Muscle of leg (tissue), 11 donors: ENCODE measurements around the gene LTBP4. TPM values are rescaled to one million over a fixed set of nuclear protein-coding genes. Genes with fewer than 3 reads are reported as not detected.

Source experiments
- DNase-seq: peaks from one replicate; pipeline ENCODE4 v3.0.0; 2013
- H3K27ac ChIP-seq: one replicate; pipeline ENCODE4 v1.5.1; 2013; ENCODE audit warnings: mild to moderate bottlenecking, low read length, control low read depth
- H3K27me3 ChIP-seq: one replicate; pipeline ENCODE4 v1.6.1; 2013; ENCODE audit warnings: low read length; ENCODE audit not compliant: control insufficient read depth, insufficient read depth
- H3K36me3 ChIP-seq: one replicate; pipeline ENCODE4 v1.6.1; 2013; ENCODE audit warnings: low read length; ENCODE audit not compliant: control insufficient read depth, insufficient read depth
- H3K4me1 ChIP-seq: one replicate; pipeline ENCODE4 v1.6.1; 2013; ENCODE audit warnings: low read length; ENCODE audit not compliant: control insufficient read depth, insufficient read depth
- H3K4me3 ChIP-seq: one replicate; pipeline ENCODE4 v1.5.1; 2013; ENCODE audit warnings: low read length, control low read depth
- H3K9me3 ChIP-seq: replicated peaks from 2 replicates; pipeline ENCODE4 v1.6.1; 2013; ENCODE audit warnings: low read depth, low read length; ENCODE audit not compliant: control insufficient read depth
- WGBS: methylation state at CpG from one replicate; pipeline ENCODE4 v1.1.5; 2013; ENCODE audit warnings: missing lambda C conversion rate; ENCODE audit not compliant: insufficient coverage; 5-methylcytosine and 5-hydroxymethylcytosine counted together
- polyA plus RNA-seq, 8 donors: library from polyadenylated mRNA; unstranded; fragments of 120-200 nt; gene quantifications; one replicate each; pipeline versions ENCODE4 v1.2.1 to v1.2.3, GENCODE V29; 2013; ENCODE audit warnings: inconsistent platforms in 1 of 8, low replicate concordance in 1 of 8; ENCODE audit not compliant: insufficient read length in 8 of 8, insufficient read depth in 1 of 8
- total RNA-seq: library from RNA; stranded (reverse); fragments of 120-200 nt; gene quantifications from one replicate; pipeline ENCODE4 v1.2.4, GENCODE V29; 2013

The LTBP4 gene
- total and polyA plus RNA-seq, 9 donors = 69.6 to 383 (median 308) TPM

- no peak for DNase-seq
- 57% methylated on average over 23 of the region's 29 CpGs for WGBS
- H3K27me3 ChIP-seq = peaks cover 44% of the 10 kb centered on the region
- H3K27ac ChIP-seq = peak overlapping the region; percentile 48
- peaks cover 46% of the 10 kb centered on the region for H3K4me1 ChIP-seq
- H3K4me3 ChIP-seq = peak overlapping the region; percentile 23
- H3K9me3 ChIP-seq = no peaks in the 10 kb centered on the region
- H3K36me3 ChIP-seq = peaks cover 20% of the 10 kb centered on the region
Measured at GRCh38 chr19:40610396-40611064, 9.4 kb downstream of the LTBP4 start.

- Histone ChIP-seq H3K27me3 (peaks cover 39% of the 10 kb centered on the region), H3K4me3 (no peak overlapping the region), H3K36me3 (peaks cover 20% of the 10 kb centered on the region), H3K9me3 (no peaks in the 10 kb centered on the region), H3K27ac (no peak overlapping the region), H3K4me1 (peaks cover 40% of the 10 kb centered on the region)
- no peak for DNase-seq
- WGBS = 83% methylated on average over 1 of the region's 15 CpGs
Measured at GRCh38 chr19:40611096-40611495, 9.9 kb downstream of the LTBP4 start.

GRCh38 chr19:40611900-40612698, 10.9 kb downstream of the LTBP4 start:
- H3K4me3 ChIP-seq = no peak overlapping the region
- H3K36me3 ChIP-seq = peaks cover 24% of the 10 kb centered on the region
- H3K27me3 ChIP-seq = peaks cover 31% of the 10 kb centered on the region
- no peak for DNase-seq
- peaks cover 36% of the 10 kb centered on the region for H3K4me1 ChIP-seq
- 89% methylated on average over 6 of the region's 10 CpGs for WGBS
- no peaks in the 10 kb centered on the region for H3K9me3 ChIP-seq
- no peak overlapping the region for H3K27ac ChIP-seq

GRCh38 chr19:40612831-40613689, 11.9 kb downstream of the LTBP4 start:
- 33% methylated on average over 48 of the region's 50 CpGs for WGBS
- H3K27me3 ChIP-seq = peaks cover 22% of the 10 kb centered on the region
- H3K27ac ChIP-seq = peak overlapping the region; percentile 39
- DNase-seq = no peak
- H3K9me3 ChIP-seq = no peaks in the 10 kb centered on the region
- H3K4me1 ChIP-seq = peaks cover 29% of the 10 kb centered on the region
- peaks cover 26% of the 10 kb centered on the region for H3K36me3 ChIP-seq
- H3K4me3 ChIP-seq = peak overlapping the region; percentile 48

GRCh38 chr19:40613690-40614621, 12.8 kb downstream of the LTBP4 start:
- 20% methylated on average over 63 of the region's 67 CpGs for WGBS
- Histone ChIP-seq H3K27ac (peak overlapping the region; percentile 39), H3K4me1 (peaks cover 29% of the 10 kb centered on the region), H3K9me3 (no peaks in the 10 kb centered on the region), H3K36me3 (peaks cover 32% of the 10 kb centered on the region), H3K4me3 (peak overlapping the region; percentile 48), H3K27me3 (peaks cover 21% of the 10 kb centered on the region)
- peak; percentile 90 for DNase-seq

- Histone ChIP-seq H3K27ac (peak overlapping the region; percentile 71), H3K27me3 (peaks cover 13% of the 10 kb centered on the region), H3K36me3 (peaks cover 41% of the 10 kb centered on the region), H3K4me1 (peaks cover 22% of the 10 kb centered on the region), H3K4me3 (peak overlapping the region; percentile 48), H3K9me3 (no peaks in the 10 kb centered on the region)
- 13% methylated on average over 15 of the region's 27 CpGs for WGBS
- DNase-seq = peak; percentile 93
Measured at GRCh38 chr19:40614622-40615411, 13.6 kb downstream of the LTBP4 start.

GRCh38 chr19:40616178-40616577, 15.0 kb downstream of the LTBP4 start:
- peaks cover 12% of the 10 kb centered on the region for H3K27me3 ChIP-seq
- no peak overlapping the region for H3K27ac ChIP-seq
- WGBS = no CpG with 5 or more reads among the region's 5 CpGs
- no peak for DNase-seq
- H3K4me1 ChIP-seq = peaks cover 13% of the 10 kb centered on the region
- H3K36me3 ChIP-seq = peaks cover 44% of the 10 kb centered on the region
- H3K4me3 ChIP-seq = no peak overlapping the region
- no peaks in the 10 kb centered on the region for H3K9me3 ChIP-seq

GRCh38 chr19:40616941-40617340, 15.8 kb downstream of the LTBP4 start:
- Histone ChIP-seq H3K4me3 (no peak overlapping the region), H3K36me3 (peaks cover 44% of the 10 kb centered on the region), H3K27ac (no peak overlapping the region), H3K27me3 (peaks cover 11% of the 10 kb centered on the region), H3K9me3 (no peaks in the 10 kb centered on the region), H3K4me1 (peaks cover 11% of the 10 kb centered on the region)
- 96% methylated on average over 13 of the region's 17 CpGs for WGBS
- peak; percentile 11 for DNase-seq

- no peak overlapping the region for H3K4me3 ChIP-seq
- DNase-seq = no peak
- WGBS = no CpG with 5 or more reads among the region's 4 CpGs
- no peak overlapping the region for H3K27ac ChIP-seq
- H3K27me3 ChIP-seq = peaks cover 10% of the 10 kb centered on the region
- peaks cover 44% of the 10 kb centered on the region for H3K36me3 ChIP-seq
- peaks cover 11% of the 10 kb centered on the region for H3K4me1 ChIP-seq
- H3K9me3 ChIP-seq = no peaks in the 10 kb centered on the region
Measured at GRCh38 chr19:40617961-40618360, 16.8 kb downstream of the LTBP4 start.
